BE2C (cell line): ENCODE data around the gene ZAP70.

Experiments used
- DNase-seq: peaks from one replicate; pipeline ENCODE4 v3.0.0-alpha.2; 2020
- H3K27me3 ChIP-seq: fragments of 250-450 bp; sonication (Bioruptor Pico); 2 replicates; pipeline ENCODE4 v1.5.1; 2020; ENCODE audit warnings: mild to moderate bottlenecking
- H3K36me3 ChIP-seq: fragments of 250-450 bp; sonication (Bioruptor Pico); 2 replicates; pipeline ENCODE4 v1.5.1; 2020; ENCODE audit warnings: mild to moderate bottlenecking
- H3K4me1 ChIP-seq: fragments of 250-450 bp; sonication (Bioruptor Pico); 2 replicates; pipeline ENCODE4 v1.5.1; 2020
- H3K4me3 ChIP-seq: 2 replicates; pipeline ENCODE4 v1.5.1; 2011; ENCODE audit warnings: low read depth, low read length
- H3K9me3 ChIP-seq: fragments of 250-450 bp; sonication (Bioruptor Pico); 2 replicates; pipeline ENCODE4 v1.5.1; 2020
- TF ChIP-seq, protein P1 (sequence below): IDR thresholded peaks from 2 replicates; pipeline ENCODE4 v1.5.1; 2012; ENCODE audit warnings: mild to moderate bottlenecking, low read depth, low read length

ZAP70 gene

DNA sequence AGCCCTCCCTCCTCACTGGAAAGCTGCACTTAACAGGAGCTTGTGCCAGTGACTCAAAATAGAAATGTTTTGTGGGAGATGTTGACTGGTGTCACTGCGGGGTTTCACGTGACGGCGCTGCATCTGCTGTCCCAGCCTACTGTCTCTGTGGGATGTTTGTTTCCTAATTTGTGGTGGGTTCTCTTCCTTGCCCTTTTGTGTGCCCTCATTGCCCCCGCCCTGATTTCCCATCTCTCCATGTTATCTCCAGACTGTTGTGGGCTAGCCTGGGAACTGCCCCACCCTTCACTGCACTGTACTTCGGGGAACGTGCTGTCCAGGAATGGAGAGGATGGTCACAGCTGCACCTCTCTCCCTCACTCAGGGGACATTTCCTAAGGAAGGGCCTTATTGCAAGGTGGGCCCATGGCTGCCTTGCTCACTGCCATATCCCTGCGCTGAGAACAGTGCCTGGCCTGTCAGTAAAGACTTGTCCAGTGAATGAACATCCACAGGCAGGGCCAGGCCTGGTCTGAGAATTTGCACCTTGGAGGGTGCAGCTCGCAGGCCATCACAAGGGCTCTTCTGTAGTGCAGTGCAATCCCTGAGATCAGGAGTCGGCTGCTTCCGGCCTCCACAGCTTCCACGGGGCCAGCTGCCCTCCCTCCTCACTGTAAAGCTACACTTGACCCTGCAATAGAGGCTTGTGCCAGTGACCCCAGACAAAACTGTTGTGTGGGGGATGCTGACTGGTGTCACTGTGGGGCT, 18.1 kb downstream of the ZAP70 start:
- TF ChIP-seq, protein P1, sequence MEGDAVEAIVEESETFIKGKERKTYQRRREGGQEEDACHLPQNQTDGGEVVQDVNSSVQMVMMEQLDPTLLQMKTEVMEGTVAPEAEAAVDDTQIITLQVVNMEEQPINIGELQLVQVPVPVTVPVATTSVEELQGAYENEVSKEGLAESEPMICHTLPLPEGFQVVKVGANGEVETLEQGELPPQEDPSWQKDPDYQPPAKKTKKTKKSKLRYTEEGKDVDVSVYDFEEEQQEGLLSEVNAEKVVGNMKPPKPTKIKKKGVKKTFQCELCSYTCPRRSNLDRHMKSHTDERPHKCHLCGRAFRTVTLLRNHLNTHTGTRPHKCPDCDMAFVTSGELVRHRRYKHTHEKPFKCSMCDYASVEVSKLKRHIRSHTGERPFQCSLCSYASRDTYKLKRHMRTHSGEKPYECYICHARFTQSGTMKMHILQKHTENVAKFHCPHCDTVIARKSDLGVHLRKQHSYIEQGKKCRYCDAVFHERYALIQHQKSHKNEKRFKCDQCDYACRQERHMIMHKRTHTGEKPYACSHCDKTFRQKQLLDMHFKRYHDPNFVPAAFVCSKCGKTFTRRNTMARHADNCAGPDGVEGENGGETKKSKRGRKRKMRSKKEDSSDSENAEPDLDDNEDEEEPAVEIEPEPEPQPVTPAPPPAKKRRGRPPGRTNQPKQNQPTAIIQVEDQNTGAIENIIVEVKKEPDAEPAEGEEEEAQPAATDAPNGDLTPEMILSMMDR: no peak
- Histone ChIP-seq H3K36me3 (no peaks in the 10 kb centered on the region), H3K4me3 (no peak overlapping the region), H3K9me3 (no peaks in the 10 kb centered on the region), H3K4me1 (no peaks in the 10 kb centered on the region), H3K27me3 (no peaks in the 10 kb centered on the region)
- DNase-seq: no peak

DNA sequence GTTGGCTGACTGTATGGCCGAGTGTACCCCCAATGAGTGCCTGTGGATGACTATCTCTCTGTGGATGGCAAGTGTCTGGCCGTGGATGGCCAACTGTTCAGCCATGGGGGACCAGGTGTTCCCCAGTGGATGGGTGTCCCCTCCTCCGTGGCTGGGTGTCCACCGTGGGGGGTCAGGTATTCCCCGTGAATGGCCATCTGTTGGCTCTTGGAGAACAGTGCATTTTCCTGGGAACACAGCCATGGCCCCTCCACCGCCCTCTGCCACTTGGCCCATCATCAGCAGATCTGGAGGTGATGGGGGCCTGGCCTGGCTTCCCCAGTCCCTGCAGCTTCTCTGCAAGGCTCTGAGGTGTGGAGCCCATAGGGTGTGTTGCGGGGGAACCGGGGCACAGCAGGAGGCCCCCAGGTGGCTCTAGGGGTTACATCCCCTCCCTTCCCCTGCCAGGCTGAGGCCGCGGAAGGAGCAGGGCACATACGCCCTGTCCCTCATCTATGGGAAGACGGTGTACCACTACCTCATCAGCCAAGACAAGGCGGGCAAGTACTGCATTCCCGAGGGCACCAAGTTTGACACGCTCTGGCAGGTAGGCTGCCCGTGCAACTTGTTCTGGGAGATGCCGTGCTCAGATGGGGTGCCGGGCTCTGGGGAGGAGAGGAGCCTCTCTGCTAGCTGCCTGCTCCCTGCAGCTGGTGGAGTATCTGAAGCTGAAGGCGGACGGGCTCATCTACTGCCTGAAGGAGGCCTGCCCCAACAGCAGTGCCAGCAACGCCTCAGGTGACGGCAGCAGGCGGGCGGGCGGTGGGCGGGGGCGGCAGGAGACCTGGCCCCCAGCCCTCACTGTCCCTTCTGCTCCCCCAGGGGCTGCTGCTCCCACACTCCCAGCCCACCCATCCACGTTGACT, 19.3 kb downstream of the ZAP70 start:
- Histone ChIP-seq H3K4me1 (no peaks in the 10 kb centered on the region), H3K4me3 (no peak overlapping the region), H3K9me3 (no peaks in the 10 kb centered on the region), H3K27me3 (no peaks in the 10 kb centered on the region), H3K36me3 (no peaks in the 10 kb centered on the region)
- no peak for DNase-seq
- TF ChIP-seq, protein P1: no peak

DNA sequence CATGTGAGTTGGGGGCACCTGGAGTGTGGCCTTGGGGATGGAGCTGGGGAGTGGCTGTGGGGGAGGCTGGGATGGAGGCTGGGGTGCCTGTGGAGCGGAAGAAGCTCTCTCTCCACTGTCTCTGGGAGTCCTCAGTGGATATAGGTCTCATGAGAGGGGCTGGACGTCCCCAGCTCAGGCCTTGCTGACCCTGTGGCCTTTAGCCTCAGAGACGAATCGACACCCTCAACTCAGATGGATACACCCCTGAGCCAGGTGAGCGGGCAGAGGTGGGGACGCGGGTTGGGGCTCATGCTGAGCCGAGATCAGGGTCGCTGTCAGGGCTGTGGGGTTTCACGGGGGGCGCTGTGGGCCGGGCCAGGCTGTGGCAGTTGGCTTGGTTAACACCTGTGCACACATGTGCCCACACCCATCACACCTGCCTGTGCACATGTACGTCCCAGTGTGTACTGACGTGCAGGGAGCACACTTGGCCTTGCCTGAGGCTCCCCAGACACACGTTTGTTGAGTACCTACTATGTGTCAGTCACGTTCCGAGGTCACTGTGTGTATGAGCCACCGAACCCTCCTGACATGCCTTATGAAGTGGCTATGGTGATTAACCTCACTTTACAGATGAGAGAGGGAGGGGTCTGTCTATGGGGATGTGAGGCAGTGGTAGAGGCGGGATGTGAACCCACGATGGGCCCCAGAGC, 20.1 kb downstream of the ZAP70 start:
- Histone ChIP-seq H3K4me3 (no peak overlapping the region), H3K4me1 (no peaks in the 10 kb centered on the region), H3K36me3 (no peaks in the 10 kb centered on the region), H3K27me3 (no peaks in the 10 kb centered on the region), H3K9me3 (no peaks in the 10 kb centered on the region)
- TF ChIP-seq, protein P1: no peak
- DNase-seq: no peak

DNA sequence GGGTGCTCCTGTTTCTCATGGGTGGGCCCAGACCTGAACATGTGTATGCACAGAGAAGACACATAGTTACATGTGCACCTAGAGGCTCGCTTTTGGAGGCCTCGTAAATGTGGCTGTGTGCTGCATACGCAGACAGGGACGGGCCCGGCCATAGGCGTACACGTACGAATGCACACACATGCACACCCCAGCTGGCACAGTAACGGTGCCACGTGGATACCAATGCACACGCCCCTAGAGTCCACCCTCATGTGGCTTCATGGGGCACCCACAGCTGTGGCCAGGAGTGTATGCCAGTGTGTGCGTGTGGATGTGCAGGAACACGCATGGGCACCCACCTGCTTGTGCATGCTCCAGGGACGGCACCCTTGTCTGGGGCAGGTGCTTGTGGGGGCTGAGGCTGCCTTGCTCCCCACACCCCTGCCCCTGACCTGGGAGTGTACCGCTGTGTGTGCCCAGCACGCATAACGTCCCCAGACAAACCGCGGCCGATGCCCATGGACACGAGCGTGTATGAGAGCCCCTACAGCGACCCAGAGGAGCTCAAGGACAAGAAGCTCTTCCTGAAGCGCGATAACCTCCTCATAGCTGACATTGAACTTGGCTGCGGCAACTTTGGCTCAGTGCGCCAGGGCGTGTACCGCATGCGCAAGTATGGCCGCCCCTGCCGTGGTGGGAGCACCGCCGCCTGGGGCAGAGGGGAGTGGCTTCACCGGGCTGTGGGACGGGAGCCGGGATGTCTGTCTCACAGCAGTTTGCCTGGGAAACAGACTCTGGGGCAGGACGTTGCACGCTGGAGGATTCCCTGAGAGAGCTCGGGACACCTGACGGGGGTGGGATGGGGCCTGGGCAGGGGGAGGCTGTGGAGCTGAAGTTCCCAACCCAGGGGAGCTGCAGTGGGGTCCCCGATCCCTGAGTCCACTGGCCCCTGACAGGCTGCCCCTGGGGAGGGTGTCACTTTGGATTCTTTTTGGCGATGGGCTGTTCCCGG, 21.0 kb downstream of the ZAP70 start:
- no peaks in the 10 kb centered on the region for H3K27me3 ChIP-seq
- TF ChIP-seq, protein P1: no peak
- DNase-seq: no peak
- no peaks in the 10 kb centered on the region for H3K4me1 ChIP-seq
- H3K9me3 ChIP-seq: no peaks in the 10 kb centered on the region
- H3K4me3 ChIP-seq: no peak overlapping the region
- H3K36me3 ChIP-seq: no peaks in the 10 kb centered on the region

DNA sequence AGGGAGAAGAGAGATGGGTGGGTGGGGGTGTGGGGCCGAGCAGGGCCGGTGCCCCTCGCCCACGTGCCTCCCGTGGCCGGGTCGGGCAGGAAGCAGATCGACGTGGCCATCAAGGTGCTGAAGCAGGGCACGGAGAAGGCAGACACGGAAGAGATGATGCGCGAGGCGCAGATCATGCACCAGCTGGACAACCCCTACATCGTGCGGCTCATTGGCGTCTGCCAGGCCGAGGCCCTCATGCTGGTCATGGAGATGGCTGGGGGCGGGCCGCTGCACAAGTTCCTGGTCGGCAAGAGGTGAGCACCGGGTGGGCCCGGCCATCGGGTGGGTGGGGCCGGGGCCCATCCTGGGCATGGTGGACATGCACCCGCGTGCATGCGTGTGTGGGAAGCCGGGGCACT, 21.8 kb downstream of the ZAP70 start:
- Histone ChIP-seq H3K27me3 (no peaks in the 10 kb centered on the region), H3K4me1 (no peaks in the 10 kb centered on the region), H3K4me3 (no peak overlapping the region), H3K9me3 (no peaks in the 10 kb centered on the region), H3K36me3 (no peaks in the 10 kb centered on the region)
- TF ChIP-seq, protein P1: no peak
- DNase-seq: no peak
